Measurements from ENCODE around the gene PCSK2.

PCSK2 gene

GRCh38 chr20:17406051-17406590 lies 179.3 kb downstream of the PCSK2 start:
- no peak for DNase-seq

- no peak for DNase-seq
These were observed 180.7 kb downstream of the PCSK2 start for GRCh38 chr20:17407550-17407949.

- no peak for DNase-seq
These were observed 190.4 kb downstream of the PCSK2 start for GRCh38 chr20:17417225-17417624.

- DNase-seq: no peak
These were observed 191.9 kb downstream of the PCSK2 start for GRCh38 chr20:17418737-17419136.

- no peak for DNase-seq
These were observed 192.7 kb downstream of the PCSK2 start for GRCh38 chr20:17419479-17420041.

- no peak for DNase-seq
These were observed 194.7 kb downstream of the PCSK2 start for GRCh38 chr20:17421493-17421892.

- no peak for DNase-seq
These were observed 196.9 kb downstream of the PCSK2 start for GRCh38 chr20:17423782-17424181.

- no peak for DNase-seq
These were observed 200.8 kb downstream of the PCSK2 start for GRCh38 chr20:17427638-17428037.

GRCh38 chr20:17430125-17430950 lies 203.5 kb downstream of the PCSK2 start:
- DNase-seq: no peak

GRCh38 chr20:17431621-17432364 lies 205.0 kb downstream of the PCSK2 start:
- DNase-seq: peak; percentile 41

GRCh38 chr20:17436664-17437063 lies 209.8 kb downstream of the PCSK2 start:
- DNase-seq: no peak

GRCh38 chr20:17437251-17437650 lies 210.4 kb downstream of the PCSK2 start:
- no peak for DNase-seq

GRCh38 chr20:17438436-17439039 lies 211.7 kb downstream of the PCSK2 start:
- no peak for DNase-seq

- DNase-seq: no peak
These were observed 212.9 kb downstream of the PCSK2 start for GRCh38 chr20:17439616-17440296.

- no peak for DNase-seq
These were observed 214.9 kb downstream of the PCSK2 start for GRCh38 chr20:17441745-17442144.

GRCh38 chr20:17442588-17442987 lies 215.7 kb downstream of the PCSK2 start:
- DNase-seq: no peak

- DNase-seq: no peak
These were observed 216.5 kb downstream of the PCSK2 start for GRCh38 chr20:17443131-17443858.

GRCh38 chr20:17444091-17444490 lies 217.3 kb downstream of the PCSK2 start:
- DNase-seq: no peak

- DNase-seq: no peak
These were observed 218.7 kb downstream of the PCSK2 start for GRCh38 chr20:17445543-17445942.

GRCh38 chr20:17446171-17446570 lies 219.3 kb downstream of the PCSK2 start:
- no peak for DNase-seq

GRCh38 chr20:17448071-17448470 lies 221.2 kb downstream of the PCSK2 start:
- no peak for DNase-seq

- no peak for DNase-seq
These were observed 222.2 kb downstream of the PCSK2 start for GRCh38 chr20:17449031-17449430.

Measured in 8988T (cell line).